ENCODE results near the gene MCTP1. TPM values are rescaled to one million over a fixed set of nuclear protein-coding genes. Genes with fewer than 3 reads are reported as not detected.
"Not testable (repeated sequence)": the region's sequence is repeated elsewhere in the genome, so short reads cannot be mapped to it uniquely, and the experiment has no call there.

The MCTP1 gene
- total and polyA plus RNA-seq, 3 experiments from 2014 or later, result 0.51 to 0.92 (median 0.55) TPM

GRCh38 chr5:95005811-95006210 is 279.1 kb downstream of the MCTP1 start:
- peaks cover 0 to 4% (median 0%) of the 10 kb centered on the region in 3 donors for H3K36me3 Mint-ChIP-seq
- H3K9me3 Mint-ChIP-seq, result peaks cover 5 to 19% (median 14%) of the 10 kb centered on the region in 5 donors
- no peak overlapping the region for H3K4me3 Mint-ChIP-seq
- Histone ChIP-seq H3K27ac (ENCODE audit: low read depth, low read length) (no peak overlapping the region), H3K27me3 (ENCODE audit: insufficient read depth, low read length, poor library complexity, severe bottlenecking) (no peaks in the 10 kb centered on the region), H3K9me3 (ENCODE audit: low read length) (no peaks in the 10 kb centered on the region), H3K36me3 (ENCODE audit: insufficient read depth, low read length) (no peaks in the 10 kb centered on the region), H3K4me3 (ENCODE audit: low read length) (no peak overlapping the region), H3K4me1 (ENCODE audit: insufficient read depth, low read length) (no peaks in the 10 kb centered on the region)
- ChIA-PET CTCF (no interaction called here), POLR2A (no interaction called here)
- no peaks in the 10 kb centered on the region for H3K4me1 Mint-ChIP-seq
- no peak overlapping the region for H3K27ac Mint-ChIP-seq
- H3K27me3 Mint-ChIP-seq, result peaks cover 0 to 2% of the 10 kb centered on the region in 2 donors
- DNase-seq, result no peak

GRCh38 chr5:94998670-94999069 is 286.2 kb downstream of the MCTP1 start:
- Mint-ChIP-seq H3K36me3 (no peaks in the 10 kb centered on the region), H3K4me1 (no peaks in the 10 kb centered on the region), H3K9me3 (peaks cover 0 to 7% (median 4%) of the 10 kb centered on the region in 5 donors), H3K27me3 (no peaks in the 10 kb centered on the region), H3K4me3 (no peak overlapping the region), H3K27ac (no peak overlapping the region)
- no peak for DNase-seq
- no peak overlapping the region for H3K27ac ChIP-seq (ENCODE audit: low read depth, low read length)
- CTCF ChIA-PET, result no interaction called here
- no peaks in the 10 kb centered on the region for H3K27me3 ChIP-seq (ENCODE audit: insufficient read depth, low read length, poor library complexity, severe bottlenecking)
- POLR2A ChIA-PET, result no interaction called here
- no peak overlapping the region for H3K4me3 ChIP-seq (ENCODE audit: low read length)
- no peaks in the 10 kb centered on the region for H3K9me3 ChIP-seq (ENCODE audit: low read length)
- H3K4me1 ChIP-seq (ENCODE audit: insufficient read depth, low read length), result no peaks in the 10 kb centered on the region
- H3K36me3 ChIP-seq (ENCODE audit: insufficient read depth, low read length), result no peaks in the 10 kb centered on the region

- CTCF ChIA-PET; H3K9me3 Mint-ChIP-seq; H3K4me3 ChIP-seq (ENCODE audit: low read length); H3K27ac ChIP-seq (ENCODE audit: low read depth, low read length); H3K36me3 ChIP-seq (ENCODE audit: insufficient read depth, low read length); H3K36me3 Mint-ChIP-seq; H3K27me3 Mint-ChIP-seq; H3K4me1 Mint-ChIP-seq; POLR2A ChIA-PET; H3K9me3 ChIP-seq (ENCODE audit: low read length); DNase-seq; H3K4me3 Mint-ChIP-seq; H3K4me1 ChIP-seq (ENCODE audit: insufficient read depth, low read length); H3K27me3 ChIP-seq (ENCODE audit: insufficient read depth, low read length, poor library complexity, severe bottlenecking): not testable (repeated sequence)
- H3K27ac Mint-ChIP-seq, result peak overlapping the region in 1 of 8 donors; percentile 6
Measured at GRCh38 chr5:94994537-94994936, 290.4 kb downstream of the MCTP1 start.

- Mint-ChIP-seq H3K9me3 (no peaks in the 10 kb centered on the region), H3K36me3 (no peaks in the 10 kb centered on the region), H3K4me3 (no peak overlapping the region), H3K4me1 (no peaks in the 10 kb centered on the region), H3K27ac (no peak overlapping the region), H3K27me3 (peaks cover 0 to 1% of the 10 kb centered on the region in 2 donors)
- CTCF ChIA-PET, result no interaction called here
- H3K36me3 ChIP-seq (ENCODE audit: insufficient read depth, low read length), result no peaks in the 10 kb centered on the region
- H3K9me3 ChIP-seq (ENCODE audit: low read length), result no peaks in the 10 kb centered on the region
- no peaks in the 10 kb centered on the region for H3K27me3 ChIP-seq (ENCODE audit: insufficient read depth, low read length, poor library complexity, severe bottlenecking)
- no peaks in the 10 kb centered on the region for H3K4me1 ChIP-seq (ENCODE audit: insufficient read depth, low read length)
- POLR2A ChIA-PET, result no interaction called here
- H3K27ac ChIP-seq (ENCODE audit: low read depth, low read length), result no peak overlapping the region
- no peak for DNase-seq
- no peak overlapping the region for H3K4me3 ChIP-seq (ENCODE audit: low read length)
Measured at GRCh38 chr5:94993491-94993890, 291.4 kb downstream of the MCTP1 start.

- H3K4me1 Mint-ChIP-seq, result no peaks in the 10 kb centered on the region
- DNase-seq, result no peak
- Histone ChIP-seq H3K9me3 (ENCODE audit: low read length) (no peaks in the 10 kb centered on the region), H3K27ac (ENCODE audit: low read depth, low read length) (no peak overlapping the region), H3K27me3 (ENCODE audit: insufficient read depth, low read length, poor library complexity, severe bottlenecking) (no peaks in the 10 kb centered on the region), H3K36me3 (ENCODE audit: insufficient read depth, low read length) (no peaks in the 10 kb centered on the region), H3K4me3 (ENCODE audit: low read length) (no peak overlapping the region), H3K4me1 (ENCODE audit: insufficient read depth, low read length) (no peaks in the 10 kb centered on the region)
- CTCF ChIA-PET, result no interaction called here
- H3K27me3 Mint-ChIP-seq, result peaks cover 0 to 1% of the 10 kb centered on the region in 2 donors
- no peaks in the 10 kb centered on the region for H3K36me3 Mint-ChIP-seq
- H3K27ac Mint-ChIP-seq, result no peak overlapping the region
- H3K4me3 Mint-ChIP-seq, result no peak overlapping the region
- no peaks in the 10 kb centered on the region for H3K9me3 Mint-ChIP-seq
- POLR2A ChIA-PET, result no interaction called here
Measured at GRCh38 chr5:94992325-94992724, 292.6 kb downstream of the MCTP1 start.

- Histone ChIP-seq H3K9me3 (ENCODE audit: low read length) (no peaks in the 10 kb centered on the region), H3K27me3 (ENCODE audit: insufficient read depth, low read length, poor library complexity, severe bottlenecking) (no peaks in the 10 kb centered on the region), H3K36me3 (ENCODE audit: insufficient read depth, low read length) (no peaks in the 10 kb centered on the region), H3K4me1 (ENCODE audit: insufficient read depth, low read length) (no peaks in the 10 kb centered on the region), H3K4me3 (ENCODE audit: low read length) (no peak overlapping the region), H3K27ac (ENCODE audit: low read depth, low read length) (no peak overlapping the region)
- CTCF ChIA-PET, result no interaction called here
- Mint-ChIP-seq H3K27ac (no peak overlapping the region), H3K27me3 (no peaks in the 10 kb centered on the region), H3K36me3 (no peaks in the 10 kb centered on the region), H3K9me3 (no peaks in the 10 kb centered on the region), H3K4me3 (no peak overlapping the region), H3K4me1 (no peaks in the 10 kb centered on the region)
- DNase-seq, result no peak
- POLR2A ChIA-PET, result no interaction called here
Measured at GRCh38 chr5:94983861-94984535, 300.9 kb downstream of the MCTP1 start.

- POLR2A ChIA-PET, result no interaction called here
- Mint-ChIP-seq H3K27ac (no peak overlapping the region), H3K4me1 (no peaks in the 10 kb centered on the region), H3K36me3 (peaks cover 0 to 2% (median 0%) of the 10 kb centered on the region in 3 donors), H3K4me3 (no peak overlapping the region), H3K27me3 (peaks cover 1 to 5% of the 10 kb centered on the region in 2 donors), H3K9me3 (peaks cover 8 to 16% (median 10%) of the 10 kb centered on the region in 5 donors)
- Histone ChIP-seq H3K4me1 (ENCODE audit: insufficient read depth, low read length) (no peaks in the 10 kb centered on the region), H3K36me3 (ENCODE audit: insufficient read depth, low read length) (no peaks in the 10 kb centered on the region), H3K4me3 (ENCODE audit: low read length) (no peak overlapping the region), H3K27ac (ENCODE audit: low read depth, low read length) (no peak overlapping the region), H3K27me3 (ENCODE audit: insufficient read depth, low read length, poor library complexity, severe bottlenecking) (no peaks in the 10 kb centered on the region), H3K9me3 (ENCODE audit: low read length) (no peaks in the 10 kb centered on the region)
- CTCF ChIA-PET, result no interaction called here
- no peak for DNase-seq
Measured at GRCh38 chr5:94977437-94977836, 307.5 kb downstream of the MCTP1 start.

GRCh38 chr5:94976853-94977252 is 308.0 kb downstream of the MCTP1 start:
- no peaks in the 10 kb centered on the region for H3K4me1 Mint-ChIP-seq

More at GRCh38 chr5:94976853-94977252, 308.0 kb downstream of the MCTP1 start:
- Mint-ChIP-seq H3K4me3 (no peak overlapping the region), H3K36me3 (peaks cover 0 to 2% (median 0%) of the 10 kb centered on the region in 3 donors), H3K9me3 (peaks cover 8 to 16% (median 10%) of the 10 kb centered on the region in 5 donors), H3K27me3 (peaks cover 1 to 5% of the 10 kb centered on the region in 2 donors), H3K27ac (no peak overlapping the region)
- no peaks in the 10 kb centered on the region for H3K4me1 ChIP-seq (ENCODE audit: insufficient read depth, low read length)
- no peak overlapping the region for H3K27ac ChIP-seq (ENCODE audit: low read depth, low read length)
- no peak for DNase-seq
- H3K36me3 ChIP-seq (ENCODE audit: insufficient read depth, low read length), result no peaks in the 10 kb centered on the region
- H3K9me3 ChIP-seq (ENCODE audit: low read length), result no peaks in the 10 kb centered on the region
- CTCF ChIA-PET, result no interaction called here
- H3K4me3 ChIP-seq (ENCODE audit: low read length), result no peak overlapping the region
- H3K27me3 ChIP-seq (ENCODE audit: insufficient read depth, low read length, poor library complexity, severe bottlenecking), result no peaks in the 10 kb centered on the region
- POLR2A ChIA-PET, result no interaction called here

Measured in CD8-positive, alpha-beta memory T cell (primary cell).